GM10248 (cell line): ENCODE results near the gene NLRP3.

Experiments
- CTCF ChIA-PET: fragments of 300-600 bp; sonication (Branson Sonifier 250); formaldehyde crosslinking; extraction: SDS; loops from one replicate; lab custom pipeline; 2021; ENCODE audit warnings: antibody characterized with exemption; lab: Yijun Ruan, JAX
- POLR2A ChIA-PET: fragments of 350-650 bp; sonication (Branson Sonifier 250); formaldehyde crosslinking; extraction: SDS; loops from one replicate; lab custom pipeline; 2020; ENCODE audit warnings: antibody characterized with exemption; lab: Yijun Ruan, JAX
- DNase-seq: peaks from one replicate; pipeline ENCODE4 v3.0.0; 2012; ENCODE audit errors: extremely low spot score
- TF ChIP-seq, protein P1 (sequence below): IDR thresholded peaks from 2 replicates; pipeline ENCODE4 v1.5.1; 2012; ENCODE audit warnings: mild to moderate bottlenecking, low read depth; ENCODE audit errors: extremely low read depth, missing control alignments, control extremely low read depth

Gene NLRP3

DNA sequence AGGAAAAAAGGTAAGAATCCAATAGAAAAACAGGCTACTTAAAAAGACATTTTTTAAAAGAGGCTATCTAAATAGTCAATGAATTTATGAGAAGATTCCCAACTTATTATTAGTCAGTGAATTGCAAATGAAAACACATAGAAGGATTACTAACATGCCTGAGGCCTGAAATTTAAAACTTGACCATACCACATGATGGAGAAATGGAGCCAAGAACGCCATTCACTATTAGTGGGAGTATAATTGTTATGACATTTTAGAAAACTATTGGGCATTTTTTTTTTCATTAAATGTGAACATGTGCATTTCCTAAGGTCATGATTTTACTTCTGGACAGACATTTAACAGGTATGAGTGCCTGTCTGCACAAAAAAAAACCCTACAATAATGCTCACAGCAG lies 66.8 kb downstream of the NLRP3 start:
- ChIA-PET CTCF (interaction anchor here (0.6 to 0.7 kb wide), 2 partner anchors 93 to 110 kb away, joined by 3 read pairs; no protein-coding TSS in a partner anchor), POLR2A (no interaction called here)
- TF ChIP-seq, protein P1, sequence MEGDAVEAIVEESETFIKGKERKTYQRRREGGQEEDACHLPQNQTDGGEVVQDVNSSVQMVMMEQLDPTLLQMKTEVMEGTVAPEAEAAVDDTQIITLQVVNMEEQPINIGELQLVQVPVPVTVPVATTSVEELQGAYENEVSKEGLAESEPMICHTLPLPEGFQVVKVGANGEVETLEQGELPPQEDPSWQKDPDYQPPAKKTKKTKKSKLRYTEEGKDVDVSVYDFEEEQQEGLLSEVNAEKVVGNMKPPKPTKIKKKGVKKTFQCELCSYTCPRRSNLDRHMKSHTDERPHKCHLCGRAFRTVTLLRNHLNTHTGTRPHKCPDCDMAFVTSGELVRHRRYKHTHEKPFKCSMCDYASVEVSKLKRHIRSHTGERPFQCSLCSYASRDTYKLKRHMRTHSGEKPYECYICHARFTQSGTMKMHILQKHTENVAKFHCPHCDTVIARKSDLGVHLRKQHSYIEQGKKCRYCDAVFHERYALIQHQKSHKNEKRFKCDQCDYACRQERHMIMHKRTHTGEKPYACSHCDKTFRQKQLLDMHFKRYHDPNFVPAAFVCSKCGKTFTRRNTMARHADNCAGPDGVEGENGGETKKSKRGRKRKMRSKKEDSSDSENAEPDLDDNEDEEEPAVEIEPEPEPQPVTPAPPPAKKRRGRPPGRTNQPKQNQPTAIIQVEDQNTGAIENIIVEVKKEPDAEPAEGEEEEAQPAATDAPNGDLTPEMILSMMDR, result no peak
- no peak for DNase-seq

DNA sequence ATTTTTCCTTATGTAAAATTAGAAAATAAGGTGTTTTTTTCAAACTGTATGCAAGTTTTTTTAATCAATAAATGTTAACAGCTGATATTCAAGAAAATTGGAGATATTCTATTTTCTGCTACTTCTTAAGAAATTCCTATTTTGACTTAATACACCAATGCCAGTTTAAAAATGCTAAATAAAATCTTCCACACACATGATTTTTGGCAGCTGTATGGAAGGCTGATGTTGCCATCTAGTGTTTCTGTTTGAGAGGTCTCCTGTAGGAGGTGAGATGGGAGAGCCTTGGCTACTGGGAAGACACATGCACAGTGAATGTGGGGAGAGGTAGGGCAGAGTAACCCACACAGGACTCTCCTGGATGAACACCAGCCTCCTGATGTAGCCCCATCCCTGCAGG lies 71.1 kb downstream of the NLRP3 start:
- DNase-seq, result peak; percentile 64
- ChIA-PET POLR2A (no interaction called here), CTCF (interaction anchor here (0.9 to 8.3 kb wide), 10 partner anchors 12 to 129 kb away, joined by 3 to 114 read pairs (median 4); no protein-coding TSS in a partner anchor)
- TF ChIP-seq, protein P1, result peak; percentile 73

DNA sequence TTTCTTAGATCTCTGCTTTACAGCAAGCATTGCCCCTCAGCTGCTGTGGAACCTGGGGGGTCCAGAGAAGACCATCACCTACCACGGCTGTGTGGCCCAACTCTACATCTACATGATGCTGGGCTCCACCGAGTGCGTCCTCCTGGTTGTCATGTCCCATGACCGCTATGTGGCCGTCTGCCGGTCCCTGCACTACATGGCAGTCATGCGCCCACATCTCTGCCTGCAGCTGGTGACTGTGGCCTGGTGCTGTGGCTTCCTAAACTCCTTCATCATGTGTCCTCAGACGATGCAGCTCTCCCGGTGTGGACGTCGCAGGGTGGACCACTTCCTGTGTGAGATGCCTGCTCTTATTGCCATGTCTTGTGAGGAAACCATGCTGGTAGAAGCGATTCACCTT lies 75.4 kb downstream of the NLRP3 start:
- ChIA-PET CTCF (interaction anchor here (1.0 to 8.3 kb wide), 2 partner anchors 98 to 103 kb away, joined by 4 to 114 read pairs; no protein-coding TSS in a partner anchor), POLR2A (no interaction called here)
- DNase-seq, result no peak
- TF ChIP-seq, protein P1, result no peak

DNA sequence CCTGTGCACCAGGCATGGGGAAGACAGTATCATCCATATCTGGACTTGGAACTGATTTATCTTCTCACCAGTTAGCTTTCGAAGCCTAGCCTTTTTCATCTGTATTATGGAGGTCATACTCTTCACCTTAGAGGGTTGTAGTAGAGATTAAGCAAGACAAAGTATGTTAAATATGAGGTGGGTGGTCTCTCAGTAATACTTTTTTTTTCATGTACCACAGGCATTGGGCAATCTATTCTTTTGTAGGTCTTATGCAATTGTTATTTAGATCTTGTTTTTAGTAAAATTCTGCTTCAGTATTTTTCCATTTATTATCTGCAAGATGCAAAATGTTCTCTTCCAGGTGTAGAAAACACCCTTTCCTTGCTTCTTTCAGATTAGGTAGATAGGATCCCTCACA lies 77.1 kb downstream of the NLRP3 start:
- POLR2A ChIA-PET, result no interaction called here
- CTCF ChIA-PET, result interaction anchor here (1.4 kb wide), 1 partner anchor 120 kb away, joined by 3 read pairs; no protein-coding TSS in a partner anchor
- TF ChIP-seq, protein P1, result no peak
- DNase-seq, result no peak

DNA sequence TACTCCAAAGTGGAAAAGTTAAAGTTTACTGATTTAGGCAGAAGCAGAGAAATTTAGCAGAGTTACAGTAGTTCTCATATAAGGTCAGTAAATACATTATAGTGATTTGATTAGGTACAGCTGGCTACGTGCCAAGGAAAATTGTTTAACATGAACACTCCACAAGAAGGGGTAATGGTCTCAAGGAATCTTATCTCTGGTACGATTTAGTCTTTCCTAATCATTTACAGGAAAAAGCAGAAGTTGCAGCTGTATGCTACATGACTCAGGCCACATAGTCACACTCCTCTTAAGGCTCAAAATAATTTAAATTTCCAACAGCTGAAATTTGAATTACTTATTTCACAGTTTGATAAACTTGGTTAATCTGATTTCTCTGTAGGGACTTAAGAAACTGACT lies 78.8 kb downstream of the NLRP3 start:
- ChIA-PET CTCF (interaction anchor here (1.7 kb wide), 1 partner anchor 122 kb away, joined by 3 read pairs; no protein-coding TSS in a partner anchor), POLR2A (no interaction called here)
- DNase-seq, result no peak
- TF ChIP-seq, protein P1, result no peak

DNA sequence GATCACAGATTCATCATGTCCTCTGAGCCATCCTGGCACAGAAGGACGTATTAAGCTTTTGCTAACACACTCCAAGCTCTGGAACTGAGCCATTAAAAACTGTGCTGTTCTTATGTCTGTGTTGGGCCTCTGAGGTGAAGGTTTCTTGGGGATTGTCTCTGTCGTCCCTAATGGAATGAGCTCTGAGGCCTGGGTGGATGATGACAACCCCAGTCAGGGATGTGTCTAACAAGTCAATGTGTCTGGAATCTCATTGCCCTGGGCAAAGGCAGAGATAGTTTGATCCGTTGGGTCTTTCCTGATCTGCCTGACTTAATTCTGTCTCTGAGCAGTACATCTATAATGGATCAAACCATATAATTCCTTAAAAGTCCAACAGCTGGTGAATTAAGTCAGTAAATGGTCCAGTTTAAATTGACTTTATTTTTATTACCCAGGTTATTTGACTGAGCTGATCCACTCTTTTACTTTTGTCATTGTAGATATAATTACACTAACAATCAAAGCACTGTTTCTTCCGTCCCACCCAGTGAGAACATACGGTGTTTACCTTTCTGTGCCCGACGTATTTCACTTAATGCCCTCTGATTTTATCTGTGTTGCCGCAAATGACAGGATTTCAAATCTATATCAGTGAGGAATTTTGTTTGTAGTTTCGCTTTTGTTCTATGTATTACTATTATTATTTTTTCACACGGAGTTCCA lies 80.8 kb downstream of the NLRP3 start:
- DNase-seq, result no peak
- CTCF ChIA-PET, result no interaction called here
- POLR2A ChIA-PET, result no interaction called here
- TF ChIP-seq, protein P1, result no peak
